Stimulated activated CD8-positive, alpha-beta memory T cell treated with anti-CD3 and anti-CD28 coated beads, Interleukin-7, amount 100 ng/mL, for 4 hours (primary cell): ENCODE measurements around the gene BCOR.
A peak's percentile ranks its signal among the peaks of the same experiment; 100 is the strongest.

Experiments
- DNase-seq, 2 donors: peaks; one replicate each; pipeline ENCODE4 v3.0.0-alpha.2; 2020; ENCODE audit warnings: low read depth in 2 of 2

BCOR gene

DNA sequence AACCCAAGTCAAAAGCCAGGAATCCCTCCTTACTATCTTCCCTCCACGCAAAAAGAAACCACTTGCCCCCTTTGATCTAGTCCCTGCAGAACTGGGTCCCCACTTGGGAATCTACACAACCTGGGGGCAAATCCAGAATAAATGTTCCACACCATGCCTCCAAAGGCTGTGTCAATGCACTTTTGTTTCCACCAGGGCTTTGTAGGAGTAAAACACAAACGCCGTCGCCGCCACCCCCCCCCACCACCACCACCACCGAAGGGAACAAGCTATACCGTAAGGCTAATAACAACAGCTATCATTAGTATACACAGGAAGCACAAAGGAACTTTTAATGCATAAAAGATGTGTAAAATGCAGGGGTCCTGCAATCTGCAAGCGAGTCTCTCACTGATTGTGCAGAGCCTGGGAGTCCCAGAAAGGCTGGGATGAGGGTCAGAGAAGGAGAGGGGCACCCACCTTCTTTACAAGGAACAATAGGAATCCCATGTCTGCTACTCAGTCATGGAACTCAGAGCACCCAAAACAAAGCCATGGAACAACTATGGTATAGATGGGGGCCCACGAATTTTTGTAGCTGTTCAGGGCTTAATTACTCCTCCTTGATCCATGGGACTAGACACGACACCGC is 13.2 kb downstream of the BCOR start:
- no peak for DNase-seq

GRCh38 chrX:40083979-40084359 is 13.8 kb downstream of the BCOR start:
- DNase-seq, result no peak

- no peak for DNase-seq
Measured at GRCh38 chrX:40083120-40083978, 14.4 kb downstream of the BCOR start.

DNA sequence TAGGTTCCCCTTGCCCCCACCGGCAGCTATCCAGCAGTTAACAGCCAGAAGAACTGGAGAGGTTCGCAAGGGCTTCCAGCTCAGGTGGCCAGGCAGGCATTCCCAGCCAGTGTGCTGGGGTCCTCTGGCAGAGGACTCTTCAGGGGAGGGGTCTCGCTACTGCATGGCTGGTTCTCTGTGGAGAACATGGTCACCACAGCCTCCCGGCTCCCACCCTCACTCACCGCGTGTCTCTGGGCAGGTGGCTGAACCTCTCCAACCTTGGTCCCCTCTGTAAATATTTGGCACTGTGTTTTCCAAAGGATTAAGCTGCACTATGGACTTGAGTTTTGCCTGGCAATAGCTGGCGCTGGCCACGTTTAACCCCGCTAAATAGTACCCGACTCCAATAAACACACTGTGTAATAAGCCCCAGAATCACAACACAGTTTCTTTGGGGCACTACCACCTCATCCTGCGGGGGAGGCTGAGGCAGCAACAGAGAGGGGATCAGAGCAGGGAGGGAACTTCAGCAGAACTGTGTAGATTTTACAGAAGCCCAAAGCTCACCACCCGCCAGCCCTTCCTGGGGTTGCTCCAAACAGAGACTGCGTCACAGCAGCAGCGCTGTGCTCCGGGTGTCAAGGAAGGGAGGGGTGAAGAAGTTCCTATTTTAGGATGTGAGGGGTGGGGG is 15.2 kb downstream of the BCOR start:
- DNase-seq, result no peak

GRCh38 chrX:40081679-40082068 is 16.1 kb downstream of the BCOR start:
- DNase-seq, result no peak

- DNase-seq, result no peak
Measured at GRCh38 chrX:40080894-40081678, 16.7 kb downstream of the BCOR start.

DNA sequence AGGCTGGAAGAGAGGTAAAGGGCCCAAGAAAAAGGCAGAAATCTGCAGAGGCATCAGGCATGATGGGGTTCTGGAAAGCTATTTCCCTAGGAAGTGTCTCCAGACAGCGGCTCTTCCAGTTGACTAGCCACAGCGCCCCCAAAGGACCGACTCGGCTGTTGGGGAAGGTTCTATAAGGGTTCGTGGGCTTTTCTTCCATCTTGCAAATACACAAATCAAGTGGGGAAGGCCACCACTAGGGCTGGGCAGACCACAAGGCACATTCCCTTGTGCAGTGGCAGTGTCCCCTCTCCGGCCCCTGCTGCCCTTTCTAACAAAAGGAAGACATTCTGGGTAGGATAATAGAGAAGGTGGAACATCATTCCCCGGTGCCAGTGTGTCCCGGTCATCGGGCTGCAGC is 18.2 kb downstream of the BCOR start:
- no peak for DNase-seq

GRCh38 chrX:40078489-40079227 is 19.1 kb downstream of the BCOR start:
- no peak for DNase-seq

DNA sequence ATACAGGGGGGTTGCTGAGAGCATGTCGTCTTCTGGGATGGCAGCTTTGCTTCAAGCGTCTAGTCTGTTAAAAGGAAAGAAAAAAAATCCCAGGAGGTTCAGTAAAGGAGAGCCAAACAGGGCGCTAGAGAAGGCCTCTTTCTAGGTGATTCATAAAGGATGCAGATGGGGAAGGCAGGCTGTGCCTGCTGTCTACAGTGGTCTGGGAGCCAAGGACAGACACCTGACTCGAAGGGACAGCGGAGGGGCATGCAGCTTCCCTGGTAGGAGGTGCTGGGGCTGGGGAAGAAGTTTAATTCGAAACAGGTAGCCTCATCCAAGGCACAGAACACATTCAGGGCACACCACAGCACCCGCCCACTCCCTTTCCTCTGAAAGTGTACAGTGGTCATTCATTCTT is 19.9 kb downstream of the BCOR start:
- DNase-seq, result no peak

- DNase-seq, result no peak
Measured at GRCh38 chrX:40076750-40077575, 20.8 kb downstream of the BCOR start.

DNA sequence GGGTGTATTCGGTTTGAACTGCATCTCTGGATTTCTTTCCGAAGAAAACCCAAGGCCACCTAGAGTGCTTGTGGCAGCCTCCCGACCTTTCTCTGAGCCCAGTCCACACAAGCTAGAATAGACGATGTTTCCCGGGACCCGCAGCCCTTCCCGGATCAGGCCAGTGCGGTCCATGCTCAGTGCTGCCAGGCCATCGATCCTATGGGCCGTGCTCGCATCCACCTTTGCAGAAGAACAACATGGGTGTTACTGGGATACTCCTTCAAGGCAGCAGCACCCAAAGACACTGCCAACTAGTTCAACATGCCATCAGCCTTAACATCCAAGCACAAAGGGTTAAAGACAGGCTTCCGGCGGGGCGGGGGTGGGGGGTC is 22.8 kb downstream of the BCOR start:
- no peak for DNase-seq

DNA sequence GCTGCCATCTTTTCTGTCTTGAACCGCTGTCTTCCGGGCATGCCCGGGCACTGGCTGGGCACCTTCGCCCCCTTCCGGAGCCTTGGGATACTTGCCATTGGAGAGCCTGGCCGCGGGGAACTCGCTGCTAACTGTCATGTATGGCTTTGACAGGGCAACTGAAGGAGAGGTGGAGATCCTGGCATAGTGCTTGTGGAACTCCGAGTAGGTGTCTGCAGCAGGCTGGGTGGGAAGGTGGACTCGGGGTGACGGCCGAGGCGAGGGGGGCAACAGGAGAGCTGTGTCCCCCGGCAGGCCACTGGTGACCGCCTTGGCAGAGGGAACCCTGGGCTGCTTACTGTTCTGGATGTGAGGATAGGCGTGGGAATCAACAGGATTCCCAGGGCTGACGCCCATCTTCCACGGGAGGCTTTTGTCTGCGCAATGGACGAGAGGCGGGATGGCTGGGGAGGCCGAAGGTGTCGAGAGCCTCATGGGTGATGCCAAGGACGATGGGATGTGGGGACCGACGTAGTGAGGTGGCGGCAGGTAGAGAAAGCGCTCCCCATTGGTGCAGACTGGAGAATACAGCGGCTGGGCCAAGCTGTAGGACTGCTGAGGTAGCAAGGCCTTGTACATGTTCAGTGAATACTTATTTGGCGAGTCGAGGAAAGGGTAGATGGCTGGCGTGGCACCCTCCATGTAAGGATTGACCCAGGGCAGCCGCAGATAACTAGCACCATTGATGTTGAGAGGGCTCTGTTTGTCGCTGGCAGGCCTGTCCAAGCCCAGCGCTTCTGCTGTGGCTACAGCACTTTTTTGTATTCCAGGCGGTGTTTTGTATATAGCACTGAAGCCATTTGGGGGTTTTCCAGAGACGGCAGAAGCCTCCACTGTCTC is 23.4 kb downstream of the BCOR start:
- DNase-seq, result no peak

- no peak for DNase-seq
Measured at GRCh38 chrX:40073439-40074054, 24.2 kb downstream of the BCOR start.

GRCh38 chrX:40072246-40072645 is 25.5 kb downstream of the BCOR start:
- no peak for DNase-seq

- DNase-seq, result no peak
Measured at GRCh38 chrX:40068048-40068447, 29.7 kb downstream of the BCOR start.

DNA sequence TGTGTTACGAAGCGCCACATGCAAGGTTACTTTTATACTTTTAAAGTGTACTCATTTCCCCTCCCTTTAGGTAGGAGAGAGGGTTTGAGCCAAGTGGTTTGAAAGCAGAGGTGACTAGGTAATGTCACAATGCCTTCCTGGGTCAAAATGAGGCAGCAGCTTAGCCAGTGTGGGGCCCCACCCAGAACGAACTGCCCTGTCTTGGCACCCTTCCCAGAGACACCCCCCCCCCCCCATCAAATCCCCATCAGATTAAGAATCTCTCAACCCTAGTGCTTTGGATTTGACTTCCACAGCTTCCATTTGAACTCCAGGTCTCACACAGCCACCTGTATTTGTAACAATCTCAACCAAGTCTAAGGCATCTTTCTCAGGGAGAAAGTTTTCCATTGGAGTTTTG is 31.1 kb downstream of the BCOR start:
- DNase-seq, result no peak

GRCh38 chrX:40065296-40066046 is 32.3 kb downstream of the BCOR start:
- peak; percentile 12 to 15 for DNase-seq

GRCh38 chrX:40064055-40064597 is 33.6 kb downstream of the BCOR start:
- DNase-seq, result no peak
